Measurements from ENCODE around the gene PLA2G2F.

PLA2G2F gene

DNA sequence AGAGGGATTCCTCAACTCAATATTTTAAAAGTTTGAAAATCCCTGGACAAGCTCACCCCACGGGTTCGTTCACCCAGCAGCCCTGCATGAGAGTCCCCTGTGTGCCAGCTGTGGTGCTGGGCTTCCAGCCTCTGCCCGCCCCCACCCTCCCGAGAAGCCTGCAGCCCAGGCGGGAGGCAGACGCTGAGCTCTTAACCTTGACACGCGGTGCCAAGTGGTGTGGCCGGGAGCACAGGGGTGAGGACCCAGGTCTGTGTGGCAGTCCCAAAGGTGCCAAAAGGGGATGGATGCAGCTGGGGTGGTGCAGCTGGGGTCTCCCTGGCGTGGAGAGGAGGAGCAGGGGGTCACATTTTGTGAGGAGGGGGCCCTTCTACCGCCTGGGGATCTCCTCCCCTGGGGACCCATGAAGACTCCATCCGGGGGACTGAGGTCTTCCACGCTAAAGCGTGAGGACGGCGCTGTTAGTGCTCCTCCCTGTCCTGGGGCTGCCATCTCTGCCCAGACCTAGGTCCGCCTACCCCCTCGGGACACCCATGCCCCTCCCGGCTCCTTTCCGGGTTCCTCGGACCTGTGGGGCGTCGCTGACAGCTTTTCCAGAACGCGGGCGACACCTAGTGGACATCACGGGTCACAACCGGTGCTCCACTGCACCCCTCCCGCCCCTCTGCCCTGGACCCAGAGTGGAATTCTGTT is 12.9 kb downstream of the PLA2G2F start:
- peak overlapping the region; percentile 74 for H3K27ac ChIP-seq
- TF ChIP-seq, protein P1, sequence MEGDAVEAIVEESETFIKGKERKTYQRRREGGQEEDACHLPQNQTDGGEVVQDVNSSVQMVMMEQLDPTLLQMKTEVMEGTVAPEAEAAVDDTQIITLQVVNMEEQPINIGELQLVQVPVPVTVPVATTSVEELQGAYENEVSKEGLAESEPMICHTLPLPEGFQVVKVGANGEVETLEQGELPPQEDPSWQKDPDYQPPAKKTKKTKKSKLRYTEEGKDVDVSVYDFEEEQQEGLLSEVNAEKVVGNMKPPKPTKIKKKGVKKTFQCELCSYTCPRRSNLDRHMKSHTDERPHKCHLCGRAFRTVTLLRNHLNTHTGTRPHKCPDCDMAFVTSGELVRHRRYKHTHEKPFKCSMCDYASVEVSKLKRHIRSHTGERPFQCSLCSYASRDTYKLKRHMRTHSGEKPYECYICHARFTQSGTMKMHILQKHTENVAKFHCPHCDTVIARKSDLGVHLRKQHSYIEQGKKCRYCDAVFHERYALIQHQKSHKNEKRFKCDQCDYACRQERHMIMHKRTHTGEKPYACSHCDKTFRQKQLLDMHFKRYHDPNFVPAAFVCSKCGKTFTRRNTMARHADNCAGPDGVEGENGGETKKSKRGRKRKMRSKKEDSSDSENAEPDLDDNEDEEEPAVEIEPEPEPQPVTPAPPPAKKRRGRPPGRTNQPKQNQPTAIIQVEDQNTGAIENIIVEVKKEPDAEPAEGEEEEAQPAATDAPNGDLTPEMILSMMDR (conservative IDR thresholded peaks at IDR 0.05), result peak; percentile 90

DNA sequence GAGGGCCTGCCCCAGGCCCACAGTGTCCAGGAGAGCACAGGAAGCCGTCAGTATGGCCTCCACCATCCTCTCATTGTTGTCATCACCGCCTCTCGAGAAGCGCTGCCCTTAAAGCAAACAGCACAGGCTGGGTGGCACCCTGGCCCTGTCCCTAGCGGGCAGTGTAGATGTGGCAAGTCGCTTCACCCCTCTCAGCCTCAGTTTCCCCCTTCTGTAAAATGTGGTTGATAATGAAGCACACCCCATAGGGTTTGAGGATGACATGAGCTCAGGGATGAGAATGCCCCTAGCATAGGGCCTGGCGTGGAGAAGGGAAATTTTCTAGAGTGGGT is 13.4 kb downstream of the PLA2G2F start:
- peak overlapping the region; percentile 74 for H3K27ac ChIP-seq
- TF ChIP-seq, protein P1 (conservative IDR thresholded peaks at IDR 0.05), result peak; percentile 48

DNA sequence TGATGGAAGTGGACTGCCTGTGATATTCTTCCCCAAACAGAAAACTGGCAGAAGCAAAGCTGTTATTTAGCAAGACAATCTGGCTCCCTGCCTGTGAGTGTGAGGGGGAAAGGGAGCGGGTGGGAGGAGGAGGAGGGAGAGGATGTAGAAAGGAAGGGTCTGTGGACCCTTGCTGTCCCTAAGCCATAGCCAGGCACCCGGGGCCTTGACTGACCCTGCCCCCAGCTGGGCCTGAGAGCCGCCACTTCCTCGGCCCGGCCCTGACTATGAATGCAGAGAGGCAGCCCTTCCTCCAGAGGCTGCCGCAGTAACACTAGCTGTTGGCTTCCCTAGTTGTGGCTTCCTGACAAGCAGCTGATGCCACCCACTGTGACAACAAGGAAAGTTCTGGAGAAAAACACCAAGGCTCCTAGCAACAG is 13.9 kb downstream of the PLA2G2F start:
- TF ChIP-seq, protein P1 (conservative IDR thresholded peaks at IDR 0.05), result no peak
- H3K27ac ChIP-seq, result peak overlapping the region; percentile 74

DNA sequence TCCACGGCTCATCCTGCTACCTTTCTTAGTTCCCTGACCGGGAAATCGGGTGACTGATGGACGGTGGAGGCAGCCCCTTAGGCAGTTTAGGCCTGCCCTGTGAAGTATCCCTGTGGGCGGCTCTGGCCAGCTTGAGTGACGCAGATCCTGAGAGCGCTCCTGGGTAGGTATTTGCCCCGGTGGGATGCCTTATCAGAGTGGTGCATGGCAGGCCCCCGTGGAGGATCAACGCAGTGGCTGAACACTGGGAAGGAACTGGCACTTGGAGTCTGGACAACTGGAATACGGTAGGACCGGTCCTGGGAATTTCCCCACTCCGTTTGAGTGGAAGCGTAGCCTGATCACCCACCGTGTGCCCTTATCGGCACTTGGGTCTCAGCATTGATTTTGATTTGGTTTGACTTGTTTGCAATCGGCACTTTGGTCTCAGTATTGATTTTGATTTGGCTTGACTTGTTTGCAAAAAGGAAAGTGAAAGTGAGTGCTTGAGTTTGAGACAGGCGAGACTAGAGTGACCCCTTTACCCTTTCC is 15.2 kb downstream of the PLA2G2F start:
- TF ChIP-seq, protein P1 (conservative IDR thresholded peaks at IDR 0.05), result no peak
- no peak overlapping the region for H3K27ac ChIP-seq

DNA sequence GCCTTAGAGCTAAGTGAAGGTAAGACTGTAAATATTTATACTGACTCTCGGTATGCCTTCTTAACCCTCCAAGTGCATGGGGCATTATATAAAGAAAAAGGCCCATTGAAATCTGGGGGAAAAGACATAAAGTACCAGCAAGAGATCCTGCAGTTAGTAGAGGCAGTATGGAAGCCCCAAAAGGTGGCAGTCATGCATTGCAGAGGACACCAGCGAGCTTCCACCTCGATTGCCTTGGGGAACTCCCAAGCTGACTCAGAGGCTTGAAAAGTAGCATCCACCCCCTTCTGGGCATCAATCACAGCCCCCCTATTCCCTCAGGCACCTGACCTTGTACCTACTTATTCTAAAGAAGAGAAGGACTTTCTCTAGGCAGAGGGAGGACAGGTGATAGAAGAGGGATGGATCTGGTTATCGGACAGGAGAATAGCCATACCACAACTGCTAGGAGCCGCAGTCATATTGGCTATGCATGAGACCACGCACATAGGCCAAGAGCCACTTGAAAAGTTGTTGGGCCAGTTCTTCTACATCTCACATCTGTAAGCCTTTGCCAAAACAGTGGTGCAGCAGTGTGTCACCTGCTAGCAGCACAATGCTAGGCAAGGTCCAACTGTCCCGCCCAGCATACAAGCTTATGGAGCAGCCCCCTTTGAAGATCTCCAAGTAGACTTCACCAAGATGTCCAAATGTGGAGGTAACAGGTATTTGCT is 19.4 kb downstream of the PLA2G2F start:
- no peak overlapping the region for H3K27ac ChIP-seq
- TF ChIP-seq, protein P1 (conservative IDR thresholded peaks at IDR 0.05), result no peak

DNA sequence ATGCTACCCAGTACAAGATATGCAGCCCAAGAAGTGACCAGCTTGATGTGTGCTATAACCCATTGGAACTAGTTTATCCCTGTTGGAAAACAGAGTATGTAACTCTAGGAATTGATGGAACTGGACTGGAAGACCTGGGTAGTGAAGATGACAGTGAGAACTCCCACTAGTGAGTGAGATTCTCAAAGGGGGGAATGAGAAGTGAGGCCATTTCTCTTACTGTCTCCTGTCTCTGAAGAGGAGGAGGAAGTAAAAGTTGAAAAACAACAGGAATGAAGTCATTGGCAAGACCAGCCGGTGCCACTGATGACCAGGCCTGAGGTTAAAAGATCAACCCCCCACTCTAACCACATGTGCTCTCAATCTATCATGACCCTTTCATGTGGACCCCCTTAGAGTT is 20.9 kb downstream of the PLA2G2F start:
- TF ChIP-seq, protein P1 (conservative IDR thresholded peaks at IDR 0.05), result no peak

DNA sequence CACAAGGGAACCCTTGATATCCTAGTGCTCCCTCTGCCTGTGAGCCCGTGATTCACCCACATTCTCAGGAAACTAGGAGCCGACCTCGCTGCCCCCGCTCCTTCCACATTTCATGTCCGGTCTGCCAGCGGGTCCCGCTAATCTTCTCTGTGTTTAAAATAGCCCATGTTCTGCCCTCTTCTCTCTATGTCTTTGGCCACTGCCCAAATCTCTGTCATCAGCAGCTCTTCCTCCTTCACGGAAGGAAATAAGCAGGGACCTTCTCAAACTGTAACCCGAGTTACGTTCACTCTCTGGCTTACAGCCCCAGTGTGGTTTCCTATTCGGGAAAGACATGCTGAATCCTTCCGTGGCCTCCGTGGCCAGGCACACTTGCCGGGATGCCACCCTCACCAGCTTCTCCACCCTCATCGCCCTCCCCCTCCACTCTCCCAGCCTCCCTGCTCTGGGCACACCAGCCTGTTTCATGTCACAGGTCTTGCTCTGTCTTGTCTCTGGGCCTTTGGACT is 25.6 kb downstream of the PLA2G2F start:
- TF ChIP-seq, protein P1 (conservative IDR thresholded peaks at IDR 0.05), result no peak

More for the DNA sequence above, 20.9 kb downstream of the PLA2G2F start:
- no peak overlapping the region for H3K27ac ChIP-seq

More for the DNA sequence above, 25.6 kb downstream of the PLA2G2F start:
- H3K27ac ChIP-seq, result peak overlapping the region; percentile 71
